Renal cortex interstitium (tissue), 11 donors: ENCODE measurements around the gene LSG1. TPM values are rescaled to one million over a fixed set of nuclear protein-coding genes. Genes with fewer than 3 reads are reported as not detected.

Experiments used
- DNase-seq, 11 donors: peaks; one replicate each; pipeline ENCODE4 v3.0.0-alpha.2; 2013; ENCODE audit warnings: low read depth in 9 of 11, low spot score in 4 of 11; ENCODE audit errors: extremely low read depth in 1 of 11
- polyA plus RNA-seq, 3 donors: library from polyadenylated mRNA; unstranded; fragments of 120-200 nt; gene quantifications; one replicate each; pipeline ENCODE4 v1.2.1, GENCODE V29; 2013; ENCODE audit not compliant: insufficient read length in 3 of 3

LSG1 gene
- polyA plus RNA-seq, 3 donors = 32.6 to 46.1 (median 46.1) TPM

DNA sequence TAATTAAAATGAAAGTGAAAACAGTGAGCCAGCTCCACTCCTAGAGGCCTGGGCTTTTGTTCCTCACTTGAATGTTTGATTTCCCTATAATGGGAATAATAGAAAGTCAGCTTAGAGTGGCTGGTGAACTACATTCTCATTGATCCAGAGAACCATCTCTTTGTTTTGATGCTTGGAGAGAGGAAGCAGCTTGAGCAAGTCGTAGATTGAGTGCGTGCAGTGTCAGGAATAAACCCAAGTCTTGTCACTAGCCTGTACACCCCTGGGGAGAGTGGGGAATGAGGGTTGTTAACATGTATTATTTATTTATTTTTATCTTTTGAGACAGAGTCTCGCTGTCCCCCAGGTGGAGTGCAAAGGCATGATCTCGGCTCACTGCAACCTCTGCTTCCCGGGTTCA lies 885 bp upstream of the LSG1 start:
- no peak for DNase-seq

DNA sequence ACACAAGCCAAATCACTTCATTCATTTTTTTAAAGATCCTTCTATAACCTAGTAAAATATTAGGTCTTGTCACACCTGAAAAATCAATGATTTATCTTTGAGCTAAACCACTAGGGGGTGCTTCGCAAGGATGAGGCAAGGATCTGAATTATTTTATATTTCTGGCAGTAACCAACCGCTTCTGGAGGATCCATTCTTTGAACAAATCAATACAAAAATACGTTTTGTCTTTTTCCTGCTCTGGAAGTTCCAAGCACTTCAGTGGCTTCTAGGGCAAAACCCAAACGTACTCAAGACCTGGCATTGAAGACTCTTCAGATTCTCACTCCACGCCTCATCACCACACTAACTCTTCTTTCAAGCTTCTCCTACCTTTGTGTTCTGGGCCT lies 486 bp downstream of the LSG1 start:
- peak in 2 of 11 donors; percentile 8 to 10 for DNase-seq

DNA sequence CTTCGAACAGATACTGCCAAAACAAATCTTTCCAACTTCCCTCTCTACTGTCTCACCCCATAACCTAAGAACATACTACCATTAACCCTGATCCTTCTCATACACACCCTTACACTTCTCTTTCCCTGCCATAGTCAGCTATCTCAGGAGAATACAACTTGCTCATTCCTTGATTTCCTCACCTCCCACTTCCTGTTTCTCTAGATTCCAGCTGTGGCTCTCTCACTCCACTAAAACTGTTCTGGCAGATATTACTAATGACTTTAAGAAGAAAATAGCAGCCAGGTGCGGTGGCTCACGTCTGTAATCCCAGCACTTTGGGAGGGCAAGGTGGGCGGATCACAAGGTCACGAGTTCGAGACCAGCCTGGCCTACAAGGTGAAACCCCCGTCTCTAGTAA lies 4.6 kb downstream of the LSG1 start:
- no peak for DNase-seq

DNA sequence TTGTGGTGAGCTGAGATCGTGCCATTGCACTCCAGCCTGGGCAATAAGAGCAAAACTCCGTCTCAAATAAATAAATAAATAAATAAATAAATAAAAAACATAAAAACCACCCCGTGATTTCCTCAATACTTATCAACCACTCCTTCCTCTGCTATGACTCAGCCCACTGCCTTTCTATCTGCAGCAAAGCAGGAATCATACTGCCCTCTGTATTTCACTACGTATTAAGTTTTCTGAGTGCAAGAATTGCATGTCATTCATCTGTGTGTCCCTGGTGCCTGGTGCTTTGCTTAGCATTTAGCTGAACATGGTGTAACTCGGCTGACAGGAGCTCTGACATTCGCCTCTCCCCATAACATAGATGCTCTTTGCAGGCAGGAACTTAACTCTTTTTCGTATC lies 7.1 kb downstream of the LSG1 start:
- no peak for DNase-seq

DNA sequence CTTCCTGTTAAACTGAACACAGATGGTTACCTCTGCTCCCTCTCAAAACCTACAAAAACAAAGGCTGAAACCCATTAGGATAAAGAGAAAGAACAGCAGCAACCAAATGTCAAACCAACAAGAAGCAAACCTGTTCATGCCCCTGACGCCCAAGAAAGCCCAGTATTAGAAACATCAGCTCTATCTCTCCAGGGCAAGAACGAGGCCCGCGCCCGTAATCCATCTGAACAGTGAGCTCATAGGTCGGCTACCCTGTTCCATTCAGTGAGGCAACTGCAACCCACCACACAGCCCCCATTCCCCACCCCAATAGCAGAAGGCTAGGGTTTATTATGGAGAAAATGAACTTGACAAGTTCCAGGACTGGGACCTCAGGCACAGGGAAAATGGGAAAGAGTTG lies 10.0 kb downstream of the LSG1 start:
- no peak for DNase-seq

DNA sequence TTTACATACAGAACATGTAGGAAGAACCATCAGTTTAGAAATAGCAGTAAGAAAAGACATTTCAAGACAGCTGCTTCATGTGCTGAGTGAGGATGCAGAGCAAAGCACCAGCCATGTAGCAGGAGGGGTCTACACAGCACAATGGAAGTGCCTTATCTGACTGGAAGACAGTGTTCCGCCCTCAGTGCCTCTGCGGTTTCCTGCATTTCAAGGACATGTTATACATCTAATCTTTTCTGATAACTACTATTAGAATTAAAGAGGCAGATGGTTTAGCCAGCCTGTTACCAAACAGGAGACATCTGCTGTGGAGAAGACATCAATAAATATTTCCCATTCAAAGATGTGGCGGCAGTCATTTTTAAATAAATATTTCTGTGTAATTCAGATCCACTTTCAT lies 10.6 kb downstream of the LSG1 start:
- no peak for DNase-seq

DNA sequence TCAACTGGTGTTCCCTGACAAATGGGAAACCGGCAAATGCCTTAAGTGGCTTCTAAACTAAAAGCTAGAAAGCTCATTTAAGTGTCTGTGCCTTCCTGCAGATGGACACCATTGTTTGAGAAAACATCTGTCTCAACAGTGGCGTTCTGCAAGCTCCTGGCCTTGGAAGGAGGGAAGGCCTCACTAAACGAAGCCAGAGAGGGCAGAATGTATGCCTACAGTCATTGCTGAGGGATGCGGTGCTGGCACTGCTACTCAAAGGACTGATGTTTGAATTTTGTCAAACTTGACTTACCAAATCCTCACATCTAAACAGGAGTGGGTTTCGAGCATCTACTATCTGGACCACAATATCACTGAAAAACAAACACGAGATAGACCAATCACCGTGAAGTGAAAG lies 12.2 kb downstream of the LSG1 start:
- no peak for DNase-seq

DNA sequence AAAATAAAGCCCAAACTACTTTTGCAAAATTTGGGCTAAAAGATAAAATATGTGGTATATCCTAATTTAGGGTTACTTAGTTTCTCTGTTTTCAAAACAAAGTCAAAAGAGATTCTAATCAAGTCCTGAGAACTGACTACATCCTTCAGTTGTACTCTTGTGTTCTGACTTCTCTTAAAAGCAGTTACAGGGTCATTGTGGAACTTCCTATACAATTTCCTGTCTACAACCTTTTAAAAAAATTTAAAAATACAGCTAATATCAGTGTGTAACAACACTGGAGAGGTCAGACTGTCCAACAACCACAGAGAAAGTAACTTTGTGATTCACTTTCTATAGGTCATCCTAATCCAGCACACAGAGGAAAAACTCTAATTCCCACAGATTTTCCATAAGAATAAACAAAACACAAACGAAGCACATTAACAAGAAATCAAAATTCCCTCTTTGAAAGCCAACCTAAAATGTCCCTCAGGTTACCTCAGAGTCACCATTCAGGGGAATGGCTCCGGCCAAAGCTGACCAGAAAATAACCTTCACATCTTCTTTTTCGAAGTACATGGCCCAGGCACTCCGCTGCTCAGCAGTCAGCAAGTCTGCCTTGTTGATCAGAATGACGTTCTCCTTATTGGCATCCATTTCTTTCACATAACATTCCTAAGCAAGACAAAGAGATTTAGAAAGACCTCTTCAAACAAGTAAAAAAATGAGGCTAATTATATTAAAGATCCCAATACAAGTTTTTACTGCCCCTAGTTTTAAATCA lies 13.3 kb downstream of the LSG1 start:
- no peak for DNase-seq

DNA sequence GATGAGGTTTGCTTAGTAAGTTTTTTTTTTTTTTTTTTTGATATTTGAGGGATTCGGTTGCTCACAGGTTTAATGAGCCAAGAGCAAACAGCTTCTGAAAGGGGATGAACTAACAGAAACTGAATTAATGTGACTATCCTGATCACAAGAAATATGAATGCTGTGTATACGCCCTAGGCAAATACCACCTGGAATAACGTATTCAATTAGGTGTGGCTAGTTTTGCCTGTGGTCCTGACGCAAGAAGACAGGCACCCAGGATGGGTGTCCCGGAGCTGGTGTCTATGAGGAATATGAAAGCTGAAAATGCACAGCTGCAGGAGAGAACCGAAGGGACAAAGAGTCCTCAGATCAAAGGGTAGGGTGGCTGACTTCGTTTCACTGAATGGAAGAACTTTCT lies 14.6 kb downstream of the LSG1 start:
- no peak for DNase-seq

DNA sequence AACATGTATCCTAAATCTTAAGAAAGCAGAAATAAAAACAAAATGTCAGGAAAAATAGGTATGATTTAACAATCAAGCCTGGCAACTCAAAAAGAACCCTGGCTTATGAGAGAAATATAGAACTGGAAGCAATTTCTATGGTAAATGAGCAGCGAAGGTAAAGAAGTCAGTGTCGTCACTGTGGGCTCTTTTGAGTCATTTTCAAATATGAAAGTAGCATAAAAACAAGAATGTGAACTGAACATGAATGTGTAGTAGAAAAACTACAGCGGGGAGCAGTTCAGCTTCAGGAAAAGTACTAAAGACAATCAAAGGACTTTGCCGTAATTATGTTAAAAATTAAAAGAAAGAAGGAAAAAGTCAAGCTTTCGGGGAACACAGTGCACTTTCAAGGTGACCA lies 17.5 kb downstream of the LSG1 start:
- DNase-seq = no peak

DNA sequence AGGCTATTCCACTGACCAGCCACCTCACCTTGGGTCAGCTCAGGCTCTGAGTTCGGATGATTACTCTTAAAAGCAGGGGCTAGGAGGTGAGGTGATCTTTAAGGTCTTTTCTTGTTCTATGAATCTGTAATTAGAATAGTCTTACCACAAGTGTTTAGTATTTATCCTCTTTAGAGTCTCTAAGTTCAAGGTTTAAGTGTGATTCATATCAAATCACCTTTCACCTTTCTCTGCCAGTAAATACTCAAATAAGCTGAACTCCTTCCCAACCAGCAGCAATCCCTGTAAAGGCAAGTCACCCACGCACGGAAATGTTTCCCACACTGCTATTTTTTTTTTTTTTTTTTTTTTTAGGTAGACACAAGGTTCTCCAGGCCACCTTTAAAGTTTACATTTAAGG lies 24.2 kb downstream of the LSG1 start:
- no peak for DNase-seq

DNA sequence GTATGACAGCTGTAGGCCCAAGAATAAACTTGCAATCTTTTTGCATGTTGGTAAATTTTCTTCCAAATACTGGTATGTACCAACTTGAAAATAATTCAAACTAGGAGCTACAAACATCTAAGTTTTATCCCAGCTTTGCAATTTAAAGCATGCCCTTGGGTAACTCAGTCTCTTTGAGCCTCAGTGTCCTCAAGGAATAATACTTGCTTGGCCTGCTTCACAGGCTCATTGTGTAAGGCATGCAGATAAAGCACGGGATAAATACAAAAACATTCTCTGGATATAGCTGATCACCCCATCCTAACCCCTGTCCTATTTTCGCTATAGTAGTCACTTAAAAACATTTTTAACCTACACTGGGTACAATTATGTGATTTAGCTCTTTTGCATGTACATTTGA lies 29.2 kb downstream of the LSG1 start:
- DNase-seq = no peak

DNA sequence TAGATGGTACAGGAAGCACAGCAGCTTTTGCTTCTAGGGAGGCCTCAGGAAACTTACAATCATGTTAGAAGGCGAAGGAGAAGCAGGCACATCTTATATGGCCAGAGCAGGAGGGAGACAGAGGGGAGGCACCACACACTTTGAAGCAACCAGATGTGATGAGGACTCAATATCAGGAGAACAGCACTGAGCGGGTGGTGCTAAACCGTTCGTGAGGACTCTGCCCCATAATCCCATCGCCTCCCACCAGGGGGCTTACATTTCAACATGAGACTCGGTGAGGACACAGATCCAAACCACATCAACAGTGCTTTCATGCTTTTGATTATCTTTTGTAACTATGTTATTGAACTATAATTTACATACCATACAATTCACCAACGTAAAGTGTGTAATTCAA lies 31.2 kb downstream of the LSG1 start:
- DNase-seq = no peak

DNA sequence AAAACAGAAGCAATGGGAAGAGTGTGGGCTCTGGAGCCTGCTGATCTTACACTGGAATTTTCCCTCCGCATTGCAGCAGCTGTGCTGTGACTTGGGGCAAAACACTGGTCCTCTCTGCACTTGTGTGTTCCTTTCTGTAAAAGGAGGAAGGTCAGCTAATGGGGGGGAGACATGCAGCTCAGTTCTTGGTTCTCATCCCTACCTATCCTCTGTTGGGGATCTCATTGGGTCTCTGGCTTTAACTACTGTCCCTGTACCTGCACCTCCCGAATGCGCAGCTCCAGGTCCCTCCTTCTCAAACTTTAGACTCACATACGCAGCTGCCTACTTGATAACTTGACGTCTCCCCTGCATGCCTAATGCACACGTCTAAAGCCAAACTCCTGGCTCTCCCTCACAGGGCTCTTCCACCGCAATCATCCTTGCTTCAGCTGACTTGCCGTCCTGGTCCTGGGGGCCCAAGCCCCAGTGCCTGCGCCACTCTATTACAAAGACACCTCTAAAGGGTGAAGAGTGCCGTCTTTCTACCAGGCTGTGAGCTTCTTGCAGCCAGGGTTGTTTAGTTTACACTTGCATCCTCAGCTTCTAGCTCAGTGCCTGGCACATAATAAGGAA lies 32.9 kb downstream of the LSG1 start:
- no peak for DNase-seq

DNA sequence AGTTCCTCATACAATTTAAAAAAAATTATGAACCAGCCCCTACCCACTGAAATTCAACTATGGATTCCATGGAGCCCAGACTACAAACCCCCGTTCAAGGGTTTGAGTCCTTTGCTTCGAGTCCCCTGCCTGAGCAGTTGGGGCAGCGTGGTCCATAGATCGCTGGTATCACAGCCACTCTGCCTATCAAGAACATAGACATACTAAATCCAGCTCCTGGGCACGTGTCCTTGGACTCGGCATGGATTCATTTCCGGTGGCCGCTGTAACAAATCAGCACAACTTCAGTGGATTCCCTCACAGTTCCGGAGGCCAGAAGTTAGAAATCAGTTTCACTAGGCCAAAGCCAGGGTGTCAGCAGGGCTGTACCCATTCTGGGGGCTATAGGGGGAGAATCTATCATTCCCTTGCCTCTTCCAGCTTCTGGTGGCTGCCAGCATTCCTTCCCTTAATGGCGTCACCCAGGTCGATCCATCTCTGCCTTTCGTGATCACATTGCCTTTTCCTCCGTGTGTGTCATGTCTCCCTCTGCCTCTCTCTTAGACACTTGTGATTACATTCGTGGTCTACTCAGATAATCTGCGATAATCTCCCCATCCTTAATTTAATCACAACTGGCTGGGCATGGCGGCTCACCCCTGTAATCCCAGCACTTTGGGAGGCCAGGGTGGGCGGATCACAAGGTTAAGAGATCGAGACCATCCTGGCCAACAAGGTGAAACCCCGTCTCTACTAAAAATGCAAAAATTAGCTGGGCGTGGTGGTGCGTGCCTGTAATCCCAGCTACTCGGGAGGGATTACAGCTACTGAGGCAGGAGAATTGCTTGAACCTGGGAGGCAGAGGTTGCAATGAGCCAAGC lies 34.2 kb downstream of the LSG1 start:
- DNase-seq = no peak

DNA sequence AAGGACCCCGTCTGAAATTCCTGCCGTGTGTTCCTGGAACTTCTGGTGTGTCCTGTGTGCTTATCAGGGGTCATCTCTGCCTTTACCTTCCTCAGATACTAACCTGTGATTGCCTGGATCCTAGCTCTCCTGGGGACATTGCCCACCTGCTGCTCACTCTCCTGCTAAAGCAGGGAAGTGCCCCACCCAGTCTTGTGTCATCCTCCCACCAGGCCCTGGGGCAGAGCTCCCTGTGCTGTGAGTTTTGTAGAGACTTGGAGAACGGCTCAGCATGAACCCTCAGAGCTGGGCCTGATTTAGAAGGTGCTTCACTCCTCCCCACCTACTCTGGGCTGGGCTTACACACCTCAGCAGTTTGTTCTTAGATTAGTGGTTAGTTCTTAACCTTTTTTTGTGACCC lies 34.9 kb downstream of the LSG1 start:
- DNase-seq = no peak

DNA sequence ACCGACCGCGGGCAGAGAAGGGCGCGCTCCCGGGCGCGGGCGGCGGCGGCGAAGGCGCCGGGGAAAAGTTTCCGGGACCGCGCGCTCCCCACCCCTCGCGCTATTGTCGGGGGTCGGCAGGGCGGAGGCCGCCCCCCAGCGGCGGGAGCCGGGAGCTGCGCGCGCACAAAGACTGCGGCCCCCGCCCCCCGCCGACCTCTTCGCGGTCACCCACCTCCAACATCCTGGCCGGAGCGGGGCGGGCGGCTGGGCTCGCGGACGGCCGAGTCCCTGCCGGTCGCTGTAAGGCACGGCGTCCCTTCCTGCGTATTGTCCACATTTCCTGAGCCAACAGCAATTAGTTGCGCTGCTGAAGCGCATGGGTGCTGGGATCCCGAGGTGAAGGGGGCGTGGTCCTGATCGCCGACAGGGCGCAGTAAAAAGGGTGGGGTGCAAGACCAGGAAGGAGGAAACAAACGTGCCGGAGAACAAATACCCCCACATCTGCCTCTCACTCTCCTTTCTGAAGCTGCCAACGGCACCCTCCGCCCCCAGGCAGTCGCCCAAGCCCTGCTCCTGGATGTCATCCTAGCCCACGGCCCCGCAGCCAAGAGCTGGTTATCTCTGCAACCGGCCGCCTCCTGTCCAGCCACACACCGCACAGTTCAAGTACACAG lies 38.5 kb downstream of the LSG1 start, which contains the start of gene TMEM44:
Gene TMEM44, minus strand, starts transcription at position 71 of the 656 bp plus-strand sequence. CDS start 204 bp downstream, outside the sequence.
- DNase-seq = peak in 9 of 11 donors; percentile 51 to 75 (median 64)

DNA sequence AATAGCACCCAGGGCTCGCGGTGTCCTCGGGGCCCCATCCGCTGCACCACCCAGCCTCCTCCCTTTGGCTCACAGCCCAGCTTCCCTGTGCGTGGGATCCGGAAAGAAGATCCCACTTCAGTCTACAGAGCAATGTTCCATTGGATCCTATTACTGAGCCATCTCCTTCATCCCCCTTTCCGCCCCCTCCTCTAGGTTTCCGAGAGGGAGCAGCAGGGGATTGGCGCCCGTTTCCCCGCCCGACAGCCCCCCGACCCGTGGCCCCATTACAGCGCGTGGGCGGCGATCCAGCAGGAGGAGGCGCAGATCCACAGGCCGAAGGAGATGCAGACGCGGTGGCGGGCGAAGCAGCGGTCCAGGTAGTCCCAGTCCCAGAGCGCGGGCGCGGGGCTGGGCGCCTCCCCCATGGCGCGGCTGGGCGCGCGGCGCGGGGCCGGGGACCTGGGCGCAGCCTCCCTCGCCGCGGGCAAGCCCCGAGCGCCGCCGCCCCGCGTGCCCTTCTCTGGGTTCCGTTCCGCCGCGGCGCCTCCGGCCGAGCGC lies 39.1 kb downstream of the LSG1 start:
- peak in 5 of 11 donors; percentile 18 to 36 (median 23) for DNase-seq

DNA sequence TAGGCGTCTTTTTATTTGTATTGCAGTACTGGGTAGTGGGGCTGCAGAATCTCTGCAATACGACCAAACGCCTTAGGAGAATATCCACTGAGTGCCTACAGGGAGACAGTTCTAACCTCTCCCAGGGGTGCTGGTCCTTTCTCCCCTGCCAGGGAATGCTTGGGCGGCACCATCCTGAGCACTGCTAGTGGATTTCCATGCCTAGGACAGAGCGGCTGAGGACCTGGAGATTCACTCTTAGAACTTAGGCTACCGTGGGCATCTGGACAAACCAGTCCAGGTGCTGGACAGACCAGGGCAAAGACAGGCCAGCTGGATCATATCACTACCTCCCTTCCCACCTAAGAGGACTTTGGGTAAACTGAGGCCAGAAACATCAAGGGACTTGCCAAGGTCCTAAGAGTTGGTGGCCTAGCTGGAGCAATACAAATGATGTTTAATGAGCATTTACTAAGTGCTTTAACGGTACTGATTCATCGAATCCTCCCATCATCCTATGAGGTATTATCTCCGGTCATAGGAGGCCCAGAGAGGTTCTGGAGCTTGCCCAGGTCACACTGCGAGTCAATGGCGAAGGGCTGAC lies 39.7 kb downstream of the LSG1 start:
- DNase-seq = no peak
